Left colon (tissue), 2 donors: ENCODE data around the gene CFAP52. TPM values are rescaled to one million over a fixed set of nuclear protein-coding genes. Genes with fewer than 3 reads are reported as not detected.
"Not testable (repeated sequence)": the region's sequence is repeated elsewhere in the genome, so short reads cannot be mapped to it uniquely, and the experiment has no call there.

ENCODE experiments used
- ATAC-seq: fragments of 200-7000 bp; cut with Tn5 transposase; one replicate; pipeline ENCODE4 v1.9.1; 2020; ENCODE audit warnings: mild to moderate bottlenecking, moderate library complexity
- DNase-seq, 2 donors: peaks; one replicate each; pipeline ENCODE4 v3.0.0-alpha.2; 2020
- intact Hi-C, 2 donors: fragments of 100-400 bp; cut with DNase I in 1 of 2; cut with micrococcal nuclease in 1 of 2; formaldehyde crosslinking; loops; one replicate each; pipeline versions ENCODE4 v1.11.2 to v1.14.0; 2022; cut with DNase I, micrococcal nuclease
- total RNA-seq, 2 donors: library from RNA; stranded (reverse); fragmentation: NEBNext Ultra II Directional; extraction: Animal tissue kit (Norgen Biotek cat#: 25700); gene quantifications; one replicate each; pipeline ENCODE4 v1.2.1, GENCODE V29; 2021
- donor health status: DM: no; HTN: no; CAD: no.
- donor health status: DM: yes; HTN: yes; CAD: no.

The CFAP52 gene
- total RNA-seq, 2 donors from 2014 or later = not detected

DNA sequence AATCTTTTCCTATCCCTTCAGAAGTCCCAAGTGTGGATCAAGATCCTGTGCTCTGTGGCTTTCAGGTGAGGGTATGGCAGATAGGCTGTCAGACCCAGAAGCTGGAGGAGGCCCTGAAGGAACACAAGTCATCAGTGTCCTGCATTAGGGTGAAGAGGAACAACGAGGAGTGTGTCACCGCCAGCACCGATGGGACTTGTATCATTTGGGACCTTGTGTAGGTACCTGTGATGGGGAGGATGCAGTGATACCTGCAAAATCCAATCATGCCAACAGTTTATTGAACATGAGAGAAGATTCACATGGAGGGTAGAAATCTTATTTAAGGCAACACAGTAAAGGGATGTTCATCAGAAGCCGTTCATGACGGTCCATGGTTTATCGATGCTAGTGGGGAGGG lies 58.9 kb downstream of the CFAP52 start:
- DNase-seq (no peak), ATAC-seq (no peak)
- intact Hi-C loops = no loop called here

DNA sequence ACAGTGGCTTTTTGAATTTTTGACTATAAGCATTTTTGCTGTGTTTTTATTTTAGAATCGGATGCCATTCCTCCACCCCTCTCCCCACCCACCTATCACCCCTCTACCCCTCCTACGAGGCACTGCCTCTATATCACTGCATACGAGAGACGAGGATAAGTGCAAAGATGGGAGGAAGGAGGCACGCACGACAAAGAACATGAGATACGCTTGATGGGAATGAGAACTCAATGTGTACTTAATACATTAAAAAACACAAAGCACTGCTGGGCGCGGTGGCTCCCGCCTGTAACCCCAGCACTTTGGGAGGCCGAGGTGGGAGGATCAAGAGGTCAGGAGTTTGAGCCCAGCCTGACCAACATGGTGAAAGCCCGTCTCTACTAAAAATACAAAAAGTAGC lies 60.1 kb downstream of the CFAP52 start:
- intact Hi-C loops = no loop called here
- no peak for DNase-seq

GRCh38 chr17:9640388-9640787 lies 63.9 kb downstream of the CFAP52 start:
- intact Hi-C loops, DNase-seq, ATAC-seq: not testable (repeated sequence)

More for the DNA sequence above, 60.1 kb downstream of the CFAP52 start:
- ATAC-seq = no peak

- intact Hi-C loops = no loop called here
- ATAC-seq (no peak), DNase-seq (no peak)
Measured at GRCh38 chr17:9643611-9644010, 67.2 kb downstream of the CFAP52 start.

GRCh38 chr17:9644910-9645751 lies 68.7 kb downstream of the CFAP52 start, which contains the start of gene USP43:
USP43 (plus strand) TSS chr17:9645517; CDS start chr17:9645633, 116 bp downstream.
- intact Hi-C loops = no loop called here
- peak; percentile 79 for ATAC-seq
- peak; percentile 78 to 83 for DNase-seq

GRCh38 chr17:9645851-9646545 lies 69.6 kb downstream of the CFAP52 start:
- DNase-seq (peak; percentile 73 to 82), ATAC-seq (peak; percentile 67)
- intact Hi-C loops = no loop called here

DNA sequence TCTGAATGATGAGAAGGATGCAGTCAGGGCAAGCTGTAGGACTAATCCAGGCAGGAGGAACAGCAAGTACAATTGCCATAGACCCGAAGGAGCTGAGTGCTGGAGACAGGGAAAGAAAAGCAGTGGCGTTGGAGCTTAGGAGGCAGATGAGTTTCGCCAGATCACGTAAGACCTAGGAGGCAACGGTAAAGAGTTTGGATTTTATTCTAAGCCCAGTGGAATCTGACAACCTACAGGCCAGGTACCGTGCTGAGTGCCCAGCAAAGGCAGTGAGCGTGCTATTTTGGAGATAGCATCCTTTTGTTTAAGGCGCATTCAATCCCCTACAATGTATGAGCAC lies 70.1 kb downstream of the CFAP52 start:
- no peak for ATAC-seq
- intact Hi-C loops = no loop called here
- DNase-seq = no peak

DNA sequence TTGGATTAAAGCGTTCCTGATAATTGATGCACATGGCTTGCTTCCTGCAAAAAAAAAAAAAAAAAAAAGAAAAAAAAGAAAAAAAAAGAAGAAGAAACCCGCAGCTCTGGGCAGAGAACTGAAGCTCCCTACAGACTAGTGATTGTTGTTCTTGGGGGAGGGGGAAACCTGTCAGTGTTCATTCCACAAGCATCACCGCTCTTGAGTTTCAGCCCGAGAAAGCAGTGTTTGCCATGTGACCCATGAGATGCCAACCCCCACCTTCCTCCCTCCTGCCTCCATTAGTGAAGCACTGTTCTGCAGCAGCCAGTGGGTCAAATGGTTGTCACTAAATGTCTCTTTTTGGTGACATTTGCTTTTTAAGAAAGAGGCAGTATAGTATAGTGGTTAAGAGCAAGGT lies 70.6 kb downstream of the CFAP52 start:
- ATAC-seq = no peak
- DNase-seq = peak in 1 of 2 donors; percentile 38
- intact Hi-C loops = no loop called here

DNA sequence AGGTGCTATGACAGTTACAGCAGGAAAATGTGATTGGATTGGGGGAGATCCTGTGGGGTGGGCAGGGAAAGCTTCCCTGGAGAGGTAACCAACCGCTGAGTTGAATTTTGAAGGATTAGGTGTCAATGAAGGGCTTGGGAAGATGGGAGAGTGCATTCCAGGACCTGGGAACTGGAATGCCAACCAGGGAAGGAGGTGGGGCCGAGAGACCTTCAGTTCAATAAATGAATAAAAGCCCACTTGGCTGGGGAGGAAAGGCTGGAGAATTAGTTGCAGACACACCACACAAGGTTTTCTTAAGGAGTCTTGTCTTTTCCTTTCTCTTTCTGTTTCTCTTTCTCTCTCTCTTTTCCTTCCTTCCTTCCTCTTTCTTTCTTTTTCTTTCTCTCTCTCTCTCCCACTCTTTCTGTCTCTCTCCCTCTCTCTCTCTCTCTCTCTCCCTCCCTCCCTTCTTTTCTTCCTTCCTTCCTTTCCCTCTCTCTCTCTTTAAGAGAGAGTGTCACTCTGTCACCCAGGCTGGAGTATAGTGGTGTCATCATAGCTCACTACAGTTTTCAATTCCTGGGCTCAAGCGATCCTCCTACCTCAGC lies 72.2 kb downstream of the CFAP52 start:
- intact Hi-C loops = no loop called here
- DNase-seq = no peak
- ATAC-seq = no peak

DNA sequence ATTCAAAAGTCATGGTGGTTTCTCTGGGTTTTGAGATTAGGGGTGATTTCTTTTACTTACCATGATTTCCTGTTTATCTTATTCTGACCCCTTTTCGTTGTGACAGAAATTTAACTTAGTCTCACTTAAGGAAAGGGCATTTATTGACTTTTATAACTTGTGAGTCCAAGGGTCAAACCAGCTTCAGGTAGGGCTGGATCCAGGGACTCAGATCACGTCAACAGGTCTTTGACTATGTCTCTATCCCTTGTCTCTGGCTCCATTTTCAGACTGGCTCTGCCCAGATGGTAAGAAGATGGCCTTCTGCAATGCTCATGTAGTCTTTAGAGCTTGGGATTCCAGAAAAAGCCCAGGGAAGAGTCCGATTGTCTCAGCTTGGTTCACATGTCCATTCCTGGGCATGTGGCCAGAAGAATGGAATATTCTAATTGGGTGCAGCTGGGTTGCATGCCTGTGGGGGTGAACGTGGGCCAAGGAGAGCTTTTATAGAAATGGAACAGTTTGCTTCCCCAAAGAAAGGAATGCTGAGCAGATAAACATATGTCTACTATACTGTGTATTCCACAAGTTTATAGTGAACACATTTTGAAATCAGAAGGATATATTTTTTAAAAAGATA lies 82.3 kb downstream of the CFAP52 start:
- intact Hi-C loops = no loop called here
- DNase-seq (peak in 1 of 2 donors; percentile 46), ATAC-seq (peak; percentile 81)

DNA sequence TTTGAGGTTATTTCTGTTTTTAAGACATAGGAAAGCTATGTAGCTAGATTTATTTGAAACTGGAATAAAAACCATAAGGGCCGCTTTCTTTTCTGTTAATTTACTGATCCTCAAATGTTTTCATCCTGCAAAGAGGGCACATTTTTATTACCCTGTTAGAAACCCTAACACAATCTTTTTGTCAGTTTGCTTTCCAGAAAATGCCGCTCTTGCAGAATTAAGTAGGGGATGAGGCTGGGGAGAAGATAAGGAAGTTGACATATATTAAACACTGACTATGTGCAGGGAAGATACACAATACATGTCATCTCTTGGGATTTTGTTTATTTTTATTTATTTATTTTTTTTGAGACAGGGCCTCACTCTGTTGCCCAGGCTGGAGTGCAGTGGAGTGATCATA lies 84.6 kb downstream of the CFAP52 start:
- no peak for ATAC-seq
- intact Hi-C loops = no loop called here
- DNase-seq = no peak

GRCh38 chr17:9663511-9663910 lies 87.1 kb downstream of the CFAP52 start:
- intact Hi-C loops, ATAC-seq: not testable (repeated sequence)

GRCh38 chr17:9666461-9667050 lies 90.1 kb downstream of the CFAP52 start:
- no peak for ATAC-seq
- intact Hi-C loops = no loop called here
- DNase-seq = no peak

More at GRCh38 chr17:9663511-9663910, 87.1 kb downstream of the CFAP52 start:
- not testable (repeated sequence) for DNase-seq

DNA sequence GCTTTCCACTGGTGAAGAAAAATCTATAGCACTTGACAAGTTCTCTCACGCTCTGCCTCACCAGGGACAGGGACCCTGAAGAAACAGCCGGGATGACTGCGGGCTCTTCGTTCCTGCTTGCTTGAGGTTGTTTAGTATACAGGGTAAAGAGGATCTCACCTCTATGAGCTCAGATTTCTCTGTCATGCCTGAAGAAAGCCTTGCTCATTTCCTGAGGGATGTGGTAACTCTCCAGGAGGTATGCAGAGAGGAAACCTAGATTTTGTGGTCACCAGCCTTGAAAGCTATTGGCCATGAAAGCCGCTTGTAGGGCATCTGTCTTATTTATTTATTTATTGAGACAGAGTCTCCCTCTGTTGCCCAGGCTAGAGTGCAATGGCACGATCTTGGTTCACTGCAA lies 92.1 kb downstream of the CFAP52 start:
- intact Hi-C loops = no loop called here
- DNase-seq (no peak), ATAC-seq (no peak)

DNA sequence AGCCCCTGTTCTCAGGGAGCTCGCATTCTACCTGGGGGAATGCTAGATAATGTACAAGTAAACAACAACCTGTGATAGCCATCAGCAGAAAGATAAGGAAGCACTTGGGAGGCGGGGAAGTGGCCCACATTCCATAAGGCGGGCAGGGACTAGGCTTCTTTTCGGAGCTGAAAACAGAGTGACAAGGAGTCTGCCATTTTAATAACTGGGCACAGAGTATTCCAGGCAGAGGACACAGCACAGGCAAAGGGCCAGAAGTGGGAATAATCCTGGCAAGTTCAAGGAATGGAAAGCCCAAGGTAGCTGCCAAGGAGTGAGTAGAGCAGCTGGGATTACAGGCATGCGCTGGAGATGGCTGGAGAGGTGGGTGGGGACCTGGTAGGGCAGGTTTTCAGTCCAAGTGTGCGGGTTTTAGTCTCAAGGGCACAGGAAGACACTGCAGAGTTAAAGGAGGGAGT lies 93.1 kb downstream of the CFAP52 start:
- DNase-seq = no peak
- intact Hi-C loops = no loop called here
- ATAC-seq = peak; percentile 75

GRCh38 chr17:9670596-9670995 lies 94.2 kb downstream of the CFAP52 start:
- ATAC-seq (no peak), DNase-seq (no peak)
- intact Hi-C loops = no loop called here

- DNase-seq (no peak), ATAC-seq (no peak)
- intact Hi-C loops = no loop called here
Measured at GRCh38 chr17:9671559-9671958, 95.1 kb downstream of the CFAP52 start.

- intact Hi-C loops = no loop called here
- DNase-seq (no peak), ATAC-seq (no peak)
Measured at GRCh38 chr17:9672266-9672665, 95.8 kb downstream of the CFAP52 start.

- intact Hi-C loops = no loop called here
- ATAC-seq (no peak), DNase-seq (no peak)
Measured at GRCh38 chr17:9672691-9673090, 96.2 kb downstream of the CFAP52 start.
